HG02884 (cell line): Measurements from ENCODE around the gene P3H1.
"Not testable (repeated sequence)": the region's sequence is repeated elsewhere in the genome, so short reads cannot be mapped to it uniquely, and the experiment has no call there.

ENCODE experiments used
- ATAC-seq: cut with Tn5 transposase; IDR thresholded peaks from one replicate; pipeline ENCODE4 v1.9.1; 2021; ENCODE audit warnings: mild to moderate bottlenecking, moderate library complexity; ENCODE audit not compliant: unreplicated experiment

The P3H1 gene

GRCh38 chr1:42774928-42775526, 8.2 kb upstream of the P3H1 start:
- ATAC-seq, result no peak

- no peak for ATAC-seq
These were observed 6.6 kb upstream of the P3H1 start for GRCh38 chr1:42773420-42773819.

DNA sequence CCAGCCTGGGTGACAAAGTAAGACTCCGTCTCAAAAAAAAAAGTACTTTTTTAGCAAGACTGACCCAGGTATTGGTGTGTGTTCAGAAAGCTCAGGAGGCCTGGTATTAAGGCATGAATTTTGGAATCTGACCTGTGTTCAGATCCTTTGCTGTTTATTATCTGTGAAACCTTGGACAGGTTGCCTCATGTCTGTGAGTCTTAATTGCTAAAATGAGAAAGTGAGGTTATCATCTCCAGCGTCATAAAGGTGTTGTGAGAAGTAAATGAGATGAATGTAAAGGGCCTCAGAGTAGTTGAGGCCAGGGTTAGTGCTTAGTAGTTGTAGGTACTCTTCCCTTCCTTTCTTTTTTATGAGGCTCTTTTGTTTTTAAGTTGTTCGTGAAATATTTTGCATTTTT, 3.0 kb upstream of the P3H1 start:
- no peak for ATAC-seq

- no peak for ATAC-seq
These were observed 1.3 kb upstream of the P3H1 start for GRCh38 chr1:42768172-42768571.

- ATAC-seq, result peak; percentile 2
These were observed 727 bp upstream of the P3H1 start for GRCh38 chr1:42767510-42768000.

DNA sequence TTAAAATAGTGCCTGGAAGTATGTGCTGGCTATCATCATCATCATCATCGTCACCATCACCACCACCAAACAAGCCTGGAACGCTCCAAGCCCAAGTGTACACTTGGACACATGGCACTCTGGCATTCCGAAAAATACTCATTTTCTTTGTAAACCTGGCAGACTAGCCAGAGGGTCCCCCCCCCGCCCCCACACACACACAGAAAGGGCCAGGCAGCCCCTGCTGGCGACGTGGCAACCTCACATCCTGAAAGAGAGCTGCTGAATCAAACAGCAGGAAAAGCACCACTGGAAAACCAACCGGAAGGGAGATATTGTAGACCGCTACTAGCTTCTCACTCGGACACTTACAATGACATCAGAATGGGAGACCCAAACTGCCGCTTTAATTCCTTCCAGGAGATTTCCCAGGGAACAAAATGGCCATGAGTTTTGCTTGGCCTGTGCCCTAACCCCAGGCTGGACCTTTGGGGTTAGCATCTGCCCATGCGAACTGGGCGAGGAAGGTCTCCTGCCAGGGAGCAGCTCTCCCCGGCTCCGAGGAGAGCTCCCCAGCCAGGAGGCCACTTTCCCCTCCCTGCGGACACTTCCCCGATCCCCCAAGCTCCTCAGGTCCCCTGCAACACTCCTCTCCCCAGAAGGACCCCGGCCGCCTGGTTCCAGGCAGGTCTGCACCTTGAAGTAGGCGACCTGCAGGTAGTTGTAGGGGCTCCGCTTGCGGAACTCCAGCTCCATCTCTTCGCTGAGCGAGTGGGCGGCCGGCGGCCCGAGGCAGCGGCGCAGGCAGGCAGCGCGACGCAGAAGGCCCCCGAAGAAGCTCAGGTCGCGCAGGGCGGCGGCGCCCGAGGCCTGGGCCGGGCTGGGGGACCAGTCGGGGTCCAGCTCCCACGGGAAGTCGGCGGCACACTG, 742 bp downstream of the P3H1 start:
- ATAC-seq, result peak; percentile 19

DNA sequence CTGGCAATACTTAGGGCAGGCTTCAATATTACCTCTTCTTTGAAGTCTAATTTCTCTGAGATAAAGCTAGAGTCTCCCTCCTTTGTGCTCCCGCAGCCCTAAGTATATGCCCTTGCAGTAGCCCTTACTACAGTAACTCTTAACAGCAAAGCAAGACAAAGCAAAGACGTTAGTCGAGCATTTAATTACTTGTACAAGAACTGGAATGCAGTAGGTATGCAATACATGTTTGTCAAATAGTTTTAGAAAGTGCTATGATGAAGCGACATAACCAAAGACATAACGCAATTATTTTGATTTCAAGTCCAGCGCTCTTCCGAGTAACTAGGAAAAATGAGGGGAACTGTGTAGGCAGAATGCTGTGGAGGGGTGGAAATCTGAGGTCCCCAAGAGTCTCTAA, 1.6 kb downstream of the P3H1 start:
- ATAC-seq, result no peak

- ATAC-seq, result no peak
These were observed 4.6 kb downstream of the P3H1 start for GRCh38 chr1:42762269-42762668.

GRCh38 chr1:42761567-42761966, 5.3 kb downstream of the P3H1 start:
- ATAC-seq, result no peak

DNA sequence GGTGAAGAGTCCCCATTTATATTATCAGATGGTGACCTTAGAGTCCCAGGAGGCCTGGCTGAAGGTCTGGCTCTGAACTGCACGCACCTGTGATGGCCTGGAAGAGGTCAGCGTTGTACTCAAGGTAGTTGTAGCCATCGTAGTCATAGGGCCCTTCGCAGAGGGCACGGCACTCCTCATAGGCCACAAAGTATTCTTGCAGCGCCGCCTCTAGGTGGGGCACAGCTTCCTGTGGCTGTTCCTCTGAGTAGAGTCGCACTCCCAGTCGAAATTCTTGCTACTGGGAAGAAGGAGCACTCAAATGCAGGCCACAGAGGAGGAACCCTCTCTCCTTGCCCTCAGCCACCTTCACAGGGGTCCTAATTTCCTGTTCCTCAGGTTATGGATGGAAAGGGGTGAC, 7.7 kb downstream of the P3H1 start:
- no peak for ATAC-seq

DNA sequence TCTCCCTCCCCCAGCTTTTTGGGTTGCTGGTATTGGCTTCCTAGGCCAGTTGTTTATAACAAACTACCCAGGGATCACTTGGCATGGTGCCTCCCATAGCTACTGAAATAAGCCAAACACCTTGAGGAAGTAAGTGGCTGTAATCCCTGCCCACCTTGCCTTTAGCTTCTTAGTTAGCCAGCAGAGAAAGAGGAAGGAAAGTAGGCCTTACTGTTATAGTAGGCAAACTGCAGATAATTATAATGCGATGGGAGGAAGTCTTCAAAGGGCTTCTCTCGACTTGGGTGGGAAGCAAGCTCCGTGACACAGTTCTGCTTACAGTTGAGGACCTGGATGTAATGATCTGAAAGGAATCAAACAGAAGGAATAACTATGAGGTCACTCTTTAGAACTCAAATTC, 8.2 kb downstream of the P3H1 start:
- no peak for ATAC-seq

- no peak for ATAC-seq
These were observed 8.9 kb downstream of the P3H1 start for GRCh38 chr1:42757892-42758275.

GRCh38 chr1:42756956-42757891, 9.6 kb downstream of the P3H1 start:
- ATAC-seq, result no peak

DNA sequence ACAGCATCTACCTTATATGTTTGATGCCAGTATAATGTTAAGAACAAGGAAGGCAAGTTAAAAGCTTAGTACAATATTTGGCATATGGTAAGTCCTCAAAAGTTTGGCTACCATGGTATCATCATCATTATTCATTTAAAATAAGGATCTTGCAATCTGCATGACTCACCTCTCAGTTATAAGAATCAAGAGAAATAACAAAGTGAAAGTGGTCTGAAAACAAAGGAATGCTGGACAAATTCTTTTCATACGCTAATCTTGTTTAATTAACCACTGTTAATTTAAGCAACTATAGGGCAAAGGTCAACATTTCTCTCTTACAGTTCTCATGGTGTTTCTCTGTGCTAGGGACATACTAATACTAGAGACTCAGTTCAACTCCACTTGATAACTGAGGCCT, 13.8 kb downstream of the P3H1 start:
- no peak for ATAC-seq

GRCh38 chr1:42752284-42752683, 14.5 kb downstream of the P3H1 start:
- no peak for ATAC-seq

- ATAC-seq, result not testable (repeated sequence)
These were observed 15.2 kb downstream of the P3H1 start for GRCh38 chr1:42751511-42752070.

DNA sequence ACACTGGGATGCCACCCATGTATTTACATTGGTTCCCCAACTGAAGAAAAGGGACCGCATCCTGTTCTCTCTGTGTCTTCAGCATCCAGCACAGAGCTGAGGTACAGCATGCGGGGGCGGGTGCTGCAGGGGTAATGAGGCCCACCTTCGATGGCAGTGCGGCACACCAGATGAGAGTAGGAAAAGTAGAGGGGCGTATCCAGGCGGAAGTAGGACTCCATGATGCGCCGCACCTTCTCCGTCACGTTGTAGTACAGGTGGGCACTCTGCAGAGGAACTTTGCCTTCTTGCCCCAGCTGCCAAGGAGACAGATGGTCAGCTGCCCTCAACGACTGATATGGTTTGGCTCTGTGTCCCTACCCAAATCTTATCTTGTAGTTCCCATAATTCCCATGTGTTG, 16.8 kb downstream of the P3H1 start:
- no peak for ATAC-seq

DNA sequence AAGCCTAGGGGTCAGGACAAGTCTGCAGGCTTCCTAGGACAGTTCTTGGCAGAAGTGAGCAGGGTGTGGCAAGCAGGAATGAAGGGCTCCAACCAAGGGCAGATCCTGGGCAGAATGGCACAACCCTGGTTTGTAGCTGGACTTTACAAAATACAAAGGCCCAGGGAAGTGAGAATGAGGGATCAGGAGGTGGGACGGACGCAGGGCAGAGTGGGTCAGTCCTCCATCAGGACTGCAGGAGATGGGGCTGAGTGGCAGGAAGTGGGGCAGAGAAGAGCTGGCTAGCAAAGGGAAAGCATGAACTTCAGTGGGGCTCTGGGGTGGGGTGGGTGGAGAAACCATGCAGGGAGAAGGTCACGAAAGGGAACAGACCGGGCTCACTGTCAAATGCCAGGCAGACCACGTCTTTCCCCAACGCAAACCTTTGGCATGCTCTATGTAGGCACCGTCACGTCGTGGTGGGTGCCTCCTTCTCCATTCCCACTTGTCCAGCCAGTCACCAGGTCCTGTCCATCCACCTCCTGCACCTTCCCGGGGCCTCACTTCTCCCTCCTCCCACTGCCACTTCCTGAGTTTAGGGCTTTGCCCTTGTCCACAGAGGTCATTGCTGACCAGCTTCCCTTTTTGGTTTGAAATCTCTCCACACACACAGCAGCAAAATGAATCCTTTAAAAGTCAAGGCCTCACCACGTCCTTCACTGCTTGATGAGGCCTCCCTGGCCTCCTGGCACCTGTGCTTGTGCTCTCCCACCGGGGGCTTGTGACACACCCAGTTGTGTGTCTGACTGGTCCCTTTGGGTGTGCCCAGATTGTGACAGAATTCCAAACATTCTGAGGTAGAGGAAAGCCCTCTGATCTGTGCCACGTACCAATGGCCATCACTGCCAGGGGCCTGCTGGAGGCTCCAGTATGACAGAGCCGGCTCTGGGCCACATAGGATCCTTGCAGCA, 18.1 kb downstream of the P3H1 start:
- no peak for ATAC-seq

GRCh38 chr1:42748021-42748420, 18.8 kb downstream of the P3H1 start:
- no peak for ATAC-seq

DNA sequence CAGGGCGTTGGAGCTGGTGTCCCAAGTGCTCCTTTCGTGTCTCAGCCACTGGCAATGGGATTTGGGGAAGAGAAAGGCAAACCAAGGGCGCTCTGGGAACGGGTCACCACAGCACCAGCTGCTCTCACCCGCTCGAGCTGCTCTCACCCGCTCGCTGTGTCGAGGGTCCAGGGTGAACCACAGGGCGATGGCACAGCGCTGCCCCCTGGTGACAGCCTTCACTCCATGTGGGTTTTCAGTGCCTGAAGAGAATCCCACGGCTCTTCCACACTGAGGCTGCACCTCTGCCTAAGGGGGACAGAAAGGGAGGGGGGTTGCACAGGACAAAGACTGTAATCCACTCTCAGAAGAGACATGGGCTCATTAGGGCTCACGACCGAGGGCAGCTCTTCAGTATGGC, 19.7 kb downstream of the P3H1 start:
- ATAC-seq, result no peak
